Tibial nerve (tissue), 4 donors: ENCODE results near the gene LRRC3.

Experiments used
- CTCF ChIP-seq, 5 experiments: fragments of 200-600 bp in 3 of 5; fragments of 450-650 bp in 2 of 5; sonication (generic) in 3 of 5; IDR thresholded peaks; one replicate each; pipeline ENCODE4 v1.5.1; 2016 to 2019; ENCODE audit warnings: antibody characterized with exemption in 5 of 5, mild to moderate bottlenecking in 3 of 5, moderate library complexity in 2 of 5
- EP300 ChIP-seq, 2 donors: sonication (generic); formaldehyde crosslinking; IDR thresholded peaks; one replicate each; pipeline ENCODE4 v1.6.1; 2017; ENCODE audit warnings: antibody characterized with exemption in 2 of 2, mild to moderate bottlenecking in 1 of 2
- POLR2A ChIP-seq, 2 donors: fragments of 450-650 bp; IDR thresholded peaks; one replicate each; pipeline ENCODE4 v1.6.1; 2017; ENCODE audit warnings: antibody characterized with exemption in 2 of 2, mild to moderate bottlenecking in 2 of 2, moderate library complexity in 2 of 2

GRCh38 chr21:44475266-44475845 lies 20.0 kb downstream of the LRRC3 start:
- TF ChIP-seq CTCF (IDR thresholded peaks at IDR 0.05) (no peak), POLR2A (IDR thresholded peaks at IDR 0.05) (no peak), EP300 (IDR thresholded peaks at IDR 0.05) (no peak)
